ENCODE data around the gene CSMD2. TPM values are rescaled to one million over a fixed set of nuclear protein-coding genes. Genes with fewer than 3 reads are reported as not detected.

Gene CSMD2
- total RNA-seq, 1 donor from 2014 or later, result 0.98 TPM

- no peak for TF ChIP-seq CTCF (conservative IDR thresholded peaks at IDR 0.05; ENCODE audit: low read depth, low read length)
- H3K4me3 ChIP-seq (ENCODE audit: low read depth, low read length), result no peak overlapping the region
- no peak for DNase-seq (ENCODE audit: low read depth)
Measured at GRCh38 chr1:33548319-33548718, 616.7 kb downstream of the CSMD2 start.

- TF ChIP-seq CTCF (conservative IDR thresholded peaks at IDR 0.05; ENCODE audit: low read depth, low read length), result no peak
- DNase-seq (ENCODE audit: low read depth), result no peak
- H3K4me3 ChIP-seq (ENCODE audit: low read depth, low read length), result no peak overlapping the region
Measured at GRCh38 chr1:33547576-33547975, 617.5 kb downstream of the CSMD2 start.

GRCh38 chr1:33541966-33542365, 623.1 kb downstream of the CSMD2 start:
- no peak for DNase-seq (ENCODE audit: low read depth)
- H3K4me3 ChIP-seq (ENCODE audit: low read depth, low read length), result no peak overlapping the region
- TF ChIP-seq CTCF (conservative IDR thresholded peaks at IDR 0.05; ENCODE audit: low read depth, low read length), result no peak

GRCh38 chr1:33537885-33538284, 627.1 kb downstream of the CSMD2 start:
- no peak for DNase-seq (ENCODE audit: low read depth)
- H3K4me3 ChIP-seq (ENCODE audit: low read depth, low read length), result no peak overlapping the region
- TF ChIP-seq CTCF (conservative IDR thresholded peaks at IDR 0.05; ENCODE audit: low read depth, low read length), result no peak

GRCh38 chr1:33535334-33535733, 629.7 kb downstream of the CSMD2 start:
- no peak for TF ChIP-seq CTCF (conservative IDR thresholded peaks at IDR 0.05; ENCODE audit: low read depth, low read length)
- no peak overlapping the region for H3K4me3 ChIP-seq (ENCODE audit: low read depth, low read length)
- DNase-seq (ENCODE audit: low read depth), result no peak

GRCh38 chr1:33532936-33533335, 632.1 kb downstream of the CSMD2 start:
- H3K4me3 ChIP-seq (ENCODE audit: low read depth, low read length), result no peak overlapping the region
- no peak for TF ChIP-seq CTCF (conservative IDR thresholded peaks at IDR 0.05; ENCODE audit: low read depth, low read length)

GRCh38 chr1:33532250-33532649, 632.8 kb downstream of the CSMD2 start:
- no peak overlapping the region for H3K4me3 ChIP-seq (ENCODE audit: low read depth, low read length)
- no peak for DNase-seq (ENCODE audit: low read depth)
- TF ChIP-seq CTCF (conservative IDR thresholded peaks at IDR 0.05; ENCODE audit: low read depth, low read length), result no peak

More at GRCh38 chr1:33532936-33533335, 632.1 kb downstream of the CSMD2 start:
- no peak for DNase-seq (ENCODE audit: low read depth)
